Measurements from ENCODE around the gene SASH3.

The SASH3 gene

DNA sequence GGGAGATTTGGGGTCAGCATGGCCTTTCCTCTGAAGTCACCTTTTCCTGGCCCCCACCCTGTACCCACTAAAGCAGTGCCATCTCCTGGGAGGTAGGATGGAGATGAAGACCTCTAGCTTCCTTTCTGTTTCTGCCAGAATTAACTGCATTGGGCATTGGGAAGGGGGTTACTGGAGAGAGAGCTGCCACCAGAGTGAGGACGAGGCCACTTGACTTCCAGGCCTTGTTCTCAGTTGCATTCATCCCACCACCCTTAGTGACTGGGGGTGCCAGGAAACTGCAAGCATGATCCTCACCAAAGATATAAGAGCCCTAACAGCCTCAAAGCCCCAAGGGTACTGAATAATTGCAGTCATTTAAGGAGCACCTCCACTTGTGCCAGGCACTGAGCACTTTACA, 15.8 kb downstream of the SASH3 start:
- Histone ChIP-seq H3K9me3 (ENCODE audit: control insufficient read depth, insufficient read depth, low read length) (no peaks in the 10 kb centered on the region), H3K27ac (ENCODE audit: low read depth, low read length) (no peak overlapping the region), H3K79me2 (ENCODE audit: control insufficient read depth, low read length) (no peaks in the 10 kb centered on the region), H3K9me2 (replicated peaks; ENCODE audit: control insufficient read depth, low read length) (no peaks in the 10 kb centered on the region), H3F3A (ENCODE audit: control insufficient read depth, insufficient read depth) (peaks cover 18% of the 10 kb centered on the region), H3K4me1 (ENCODE audit: control insufficient read depth, low read length) (no peaks in the 10 kb centered on the region), H4K20me1 (ENCODE audit: control insufficient read depth, insufficient read depth, low read depth, low read length) (no peaks in the 10 kb centered on the region), H3K27me3 (ENCODE audit: control insufficient read depth, low read length) (no peaks in the 10 kb centered on the region), H3K4me2 (ENCODE audit: low read length) (no peak overlapping the region), H3K4me3 (ENCODE audit: low read length) (no peak overlapping the region), H3K36me3 (ENCODE audit: control insufficient read depth, low read length) (peaks cover 71% of the 10 kb centered on the region)
- TF ChIP-seq EZH2phosphoT487 (IDR thresholded peaks at IDR 0.05; ENCODE audit: borderline replicate concordance, low read length), result no peak
- TF ChIP-seq, protein P1, sequence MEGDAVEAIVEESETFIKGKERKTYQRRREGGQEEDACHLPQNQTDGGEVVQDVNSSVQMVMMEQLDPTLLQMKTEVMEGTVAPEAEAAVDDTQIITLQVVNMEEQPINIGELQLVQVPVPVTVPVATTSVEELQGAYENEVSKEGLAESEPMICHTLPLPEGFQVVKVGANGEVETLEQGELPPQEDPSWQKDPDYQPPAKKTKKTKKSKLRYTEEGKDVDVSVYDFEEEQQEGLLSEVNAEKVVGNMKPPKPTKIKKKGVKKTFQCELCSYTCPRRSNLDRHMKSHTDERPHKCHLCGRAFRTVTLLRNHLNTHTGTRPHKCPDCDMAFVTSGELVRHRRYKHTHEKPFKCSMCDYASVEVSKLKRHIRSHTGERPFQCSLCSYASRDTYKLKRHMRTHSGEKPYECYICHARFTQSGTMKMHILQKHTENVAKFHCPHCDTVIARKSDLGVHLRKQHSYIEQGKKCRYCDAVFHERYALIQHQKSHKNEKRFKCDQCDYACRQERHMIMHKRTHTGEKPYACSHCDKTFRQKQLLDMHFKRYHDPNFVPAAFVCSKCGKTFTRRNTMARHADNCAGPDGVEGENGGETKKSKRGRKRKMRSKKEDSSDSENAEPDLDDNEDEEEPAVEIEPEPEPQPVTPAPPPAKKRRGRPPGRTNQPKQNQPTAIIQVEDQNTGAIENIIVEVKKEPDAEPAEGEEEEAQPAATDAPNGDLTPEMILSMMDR (IDR thresholded peaks at IDR 0.05; ENCODE audit: low read depth, low read length, poor library complexity, severe bottlenecking), result no peak

DNA sequence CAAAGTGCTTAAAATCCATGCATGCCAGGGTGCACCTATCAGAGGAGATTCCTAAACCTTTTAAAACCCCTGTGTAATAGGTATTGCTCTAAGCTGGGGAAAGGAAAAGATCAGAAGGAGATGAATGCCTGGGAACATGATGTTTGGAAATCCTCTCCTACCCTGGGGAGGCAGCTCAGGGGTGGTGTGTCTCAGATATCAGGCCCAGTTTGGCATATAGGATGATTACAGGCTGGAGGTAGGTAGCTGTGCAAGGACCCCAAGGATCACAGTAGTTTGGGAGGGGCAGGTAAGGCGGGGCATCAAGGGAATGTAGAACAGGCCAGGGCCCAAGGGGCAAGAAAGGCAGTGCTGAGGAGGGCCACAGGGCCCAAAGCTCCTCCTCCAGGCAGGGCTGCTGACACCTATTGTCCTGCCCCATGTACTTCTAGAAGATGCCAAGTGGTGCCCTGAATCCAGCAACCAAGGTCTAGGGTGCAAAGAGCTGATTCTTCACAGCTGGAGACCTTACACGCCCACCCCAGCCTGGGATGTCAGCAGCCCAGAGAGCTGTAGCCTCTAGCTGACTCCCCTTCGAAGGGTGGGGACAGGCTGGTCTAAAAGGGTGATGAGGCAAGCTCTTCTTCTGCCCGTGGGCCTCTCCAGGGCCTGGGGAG, 17.6 kb downstream of the SASH3 start:
- Histone ChIP-seq H3K4me3 (ENCODE audit: low read length) (no peak overlapping the region), H3K4me1 (ENCODE audit: control insufficient read depth, low read length) (no peaks in the 10 kb centered on the region), H3K79me2 (ENCODE audit: control insufficient read depth, low read length) (no peaks in the 10 kb centered on the region), H3K27ac (ENCODE audit: low read depth, low read length) (no peak overlapping the region), H3K4me2 (ENCODE audit: low read length) (no peak overlapping the region), H3K9me2 (replicated peaks; ENCODE audit: control insufficient read depth, low read length) (no peaks in the 10 kb centered on the region), H3K36me3 (ENCODE audit: control insufficient read depth, low read length) (peaks cover 53% of the 10 kb centered on the region), H4K20me1 (ENCODE audit: control insufficient read depth, insufficient read depth, low read depth, low read length) (no peaks in the 10 kb centered on the region), H3F3A (ENCODE audit: control insufficient read depth, insufficient read depth) (peaks cover 18% of the 10 kb centered on the region), H3K27me3 (ENCODE audit: control insufficient read depth, low read length) (no peaks in the 10 kb centered on the region), H3K9me3 (ENCODE audit: control insufficient read depth, insufficient read depth, low read length) (no peaks in the 10 kb centered on the region)
- TF ChIP-seq EZH2phosphoT487 (IDR thresholded peaks at IDR 0.05; ENCODE audit: borderline replicate concordance, low read length), result no peak
- TF ChIP-seq, protein P1 (IDR thresholded peaks at IDR 0.05; ENCODE audit: low read depth, low read length, poor library complexity, severe bottlenecking), result no peak

DNA sequence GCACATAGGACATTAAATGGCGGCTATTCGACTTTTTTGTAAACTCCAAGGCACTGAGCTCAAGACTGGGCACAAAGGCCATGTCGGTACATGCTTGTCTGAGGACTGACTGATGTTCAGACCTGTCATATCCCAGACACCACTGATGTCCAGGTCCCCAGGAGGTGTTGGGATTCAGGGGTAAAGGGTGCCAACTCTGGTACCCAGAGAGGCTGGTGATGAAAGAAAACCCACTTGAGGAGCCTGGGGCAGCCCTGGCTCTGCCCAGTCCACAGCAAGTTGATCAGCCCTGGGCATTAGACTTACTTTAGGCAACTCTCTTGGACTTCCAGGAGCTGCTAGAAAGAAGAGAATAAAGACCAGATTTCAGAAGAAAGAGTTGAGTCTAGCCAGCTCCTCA, 18.7 kb downstream of the SASH3 start:
- Histone ChIP-seq H3F3A (ENCODE audit: control insufficient read depth, insufficient read depth) (peaks cover 18% of the 10 kb centered on the region), H3K9me2 (replicated peaks; ENCODE audit: control insufficient read depth, low read length) (no peaks in the 10 kb centered on the region), H3K4me2 (ENCODE audit: low read length) (no peak overlapping the region), H3K79me2 (ENCODE audit: control insufficient read depth, low read length) (no peaks in the 10 kb centered on the region), H4K20me1 (ENCODE audit: control insufficient read depth, insufficient read depth, low read depth, low read length) (no peaks in the 10 kb centered on the region), H3K27ac (ENCODE audit: low read depth, low read length) (no peak overlapping the region), H3K27me3 (ENCODE audit: control insufficient read depth, low read length) (no peaks in the 10 kb centered on the region), H3K4me3 (ENCODE audit: low read length) (no peak overlapping the region), H3K9me3 (ENCODE audit: control insufficient read depth, insufficient read depth, low read length) (no peaks in the 10 kb centered on the region), H3K36me3 (ENCODE audit: control insufficient read depth, low read length) (peaks cover 42% of the 10 kb centered on the region), H3K4me1 (ENCODE audit: control insufficient read depth, low read length) (no peaks in the 10 kb centered on the region)
- TF ChIP-seq EZH2phosphoT487 (IDR thresholded peaks at IDR 0.05; ENCODE audit: borderline replicate concordance, low read length), result no peak
- TF ChIP-seq, protein P1 (IDR thresholded peaks at IDR 0.05; ENCODE audit: low read depth, low read length, poor library complexity, severe bottlenecking), result no peak
